IPS-18a (cell line): ENCODE measurements around the gene HARS1.
A peak's percentile ranks its signal among the peaks of the same experiment; 100 is the strongest.
"Not testable (repeated sequence)": the region's sequence is repeated elsewhere in the genome, so short reads cannot be mapped to it uniquely, and the experiment has no call there.

Experiments
- H3K27ac ChIP-seq: one replicate; pipeline ENCODE4 v1.5.1; 2013; ENCODE audit warnings: low read length
- H3K27me3 ChIP-seq: one replicate; pipeline ENCODE4 v1.6.1; 2013; ENCODE audit warnings: mild to moderate bottlenecking, low read length; ENCODE audit not compliant: control insufficient read depth, insufficient read depth
- H3K36me3 ChIP-seq: one replicate; pipeline ENCODE4 v1.6.1; 2013; ENCODE audit warnings: low read depth, low read length; ENCODE audit not compliant: control insufficient read depth
- H3K4me1 ChIP-seq: one replicate; pipeline ENCODE4 v1.6.1; 2013; ENCODE audit warnings: low read depth, low read length; ENCODE audit not compliant: control insufficient read depth
- H3K4me3 ChIP-seq: one replicate; pipeline ENCODE4 v1.5.1; 2013; ENCODE audit warnings: low read length
- H3K9ac ChIP-seq: one replicate; pipeline ENCODE4 v1.6.1; 2013; ENCODE audit warnings: mild to moderate bottlenecking, low read length, moderate library complexity
- H3K9me3 ChIP-seq: one replicate; pipeline ENCODE4 v1.6.1; 2013; ENCODE audit warnings: low read depth, low read length; ENCODE audit not compliant: control insufficient read depth

The HARS1 gene

GRCh38 chr5:140690941-140691924, at the start of gene HARS1, which contains the start of gene HARS2:
Gene HARS1 (minus strand): TSS chr5:140691370. CDS start chr5:140691304, 66 bp downstream.
Gene HARS2 (plus strand): TSS chr5:140691455. CDS start chr5:140691649, 194 bp downstream.
- Histone ChIP-seq H3K27ac (peak within 1 kb of the TSS; percentile 54), H3K9ac (peak within 1 kb of the TSS; percentile 73), H3K4me3 (peak within 1 kb of the TSS; percentile 90), H3K4me1 (no peaks in the 10 kb centered on the region), H3K9me3 (no peaks in the 10 kb centered on the region), H3K27me3 (no peaks in the 10 kb centered on the region), H3K36me3 (peaks cover 38% of the 10 kb centered on the region)

GRCh38 chr5:140737486-140737885, 46.3 kb upstream of the HARS1 start:
- H3K27ac ChIP-seq = no peak overlapping the region
- H3K4me1 ChIP-seq = no peaks in the 10 kb centered on the region

GRCh38 chr5:140734354-140734753, 43.2 kb upstream of the HARS1 start:
- H3K4me3 ChIP-seq = no peak overlapping the region
- peaks cover 11% of the 10 kb centered on the region for H3K9me3 ChIP-seq
- H3K27me3 ChIP-seq = no peaks in the 10 kb centered on the region
- no peak overlapping the region for H3K27ac ChIP-seq
- H3K9ac ChIP-seq = no peak overlapping the region
- H3K36me3 ChIP-seq = no peaks in the 10 kb centered on the region
- H3K4me1 ChIP-seq = no peaks in the 10 kb centered on the region

More at GRCh38 chr5:140737486-140737885, 46.3 kb upstream of the HARS1 start:
- no peak overlapping the region for H3K4me3 ChIP-seq
- no peaks in the 10 kb centered on the region for H3K36me3 ChIP-seq
- H3K9ac ChIP-seq = no peak overlapping the region
- peaks cover 16% of the 10 kb centered on the region for H3K9me3 ChIP-seq
- H3K27me3 ChIP-seq = no peaks in the 10 kb centered on the region

- H3K36me3 ChIP-seq = no peaks in the 10 kb centered on the region
- H3K9ac ChIP-seq = no peak overlapping the region
- no peaks in the 10 kb centered on the region for H3K4me1 ChIP-seq
- H3K27me3 ChIP-seq = no peaks in the 10 kb centered on the region
- H3K9me3 ChIP-seq = peaks cover 8% of the 10 kb centered on the region
- no peak overlapping the region for H3K27ac ChIP-seq
- H3K4me3 ChIP-seq = no peak overlapping the region
Measured at GRCh38 chr5:140733098-140733497, 41.9 kb upstream of the HARS1 start.

- no peaks in the 10 kb centered on the region for H3K36me3 ChIP-seq
- no peaks in the 10 kb centered on the region for H3K4me1 ChIP-seq
- no peaks in the 10 kb centered on the region for H3K9me3 ChIP-seq
- H3K27me3 ChIP-seq = no peaks in the 10 kb centered on the region
- H3K9ac ChIP-seq = peak overlapping the region; percentile 32
- no peak overlapping the region for H3K27ac ChIP-seq
- peak overlapping the region; percentile 86 for H3K4me3 ChIP-seq
Measured at GRCh38 chr5:140725799-140726471, 34.8 kb upstream of the HARS1 start.

- H3K4me3 ChIP-seq, H3K9me3 ChIP-seq, H3K9ac ChIP-seq, H3K27ac ChIP-seq, H3K36me3 ChIP-seq, H3K4me1 ChIP-seq, H3K27me3 ChIP-seq: not testable (repeated sequence)
Measured at GRCh38 chr5:140721395-140721794, 30.2 kb upstream of the HARS1 start.

- H3K9me3 ChIP-seq, H3K27me3 ChIP-seq, H3K27ac ChIP-seq, H3K36me3 ChIP-seq, H3K4me3 ChIP-seq, H3K9ac ChIP-seq, H3K4me1 ChIP-seq: not testable (repeated sequence)
Measured at GRCh38 chr5:140720738-140721137, 29.6 kb upstream of the HARS1 start.

GRCh38 chr5:140718266-140718592, 27.1 kb upstream of the HARS1 start:
- Histone ChIP-seq H3K4me3 (no peak overlapping the region), H3K4me1 (no peaks in the 10 kb centered on the region), H3K27me3 (no peaks in the 10 kb centered on the region), H3K9ac (no peak overlapping the region), H3K27ac (no peak overlapping the region), H3K9me3 (no peaks in the 10 kb centered on the region), H3K36me3 (no peaks in the 10 kb centered on the region)

- H3K4me3 ChIP-seq, H3K36me3 ChIP-seq, H3K27me3 ChIP-seq, H3K9ac ChIP-seq, H3K9me3 ChIP-seq, H3K27ac ChIP-seq, H3K4me1 ChIP-seq: not testable (repeated sequence)
Measured at GRCh38 chr5:140716238-140716637, 25.1 kb upstream of the HARS1 start.

- Histone ChIP-seq H3K27ac (no peak overlapping the region), H3K4me1 (no peaks in the 10 kb centered on the region), H3K9me3 (no peaks in the 10 kb centered on the region), H3K4me3 (no peak overlapping the region), H3K27me3 (peaks cover 5% of the 10 kb centered on the region), H3K9ac (no peak overlapping the region), H3K36me3 (no peaks in the 10 kb centered on the region)
Measured at GRCh38 chr5:140713562-140714094, 22.5 kb upstream of the HARS1 start.

- Histone ChIP-seq H3K36me3 (no peaks in the 10 kb centered on the region), H3K4me3 (peak overlapping the region; percentile 76), H3K9me3 (no peaks in the 10 kb centered on the region), H3K4me1 (no peaks in the 10 kb centered on the region), H3K27ac (no peak overlapping the region), H3K9ac (no peak overlapping the region), H3K27me3 (peaks cover 5% of the 10 kb centered on the region)
Measured at GRCh38 chr5:140711794-140712193, 20.6 kb upstream of the HARS1 start.
